ENCODE measurements around the gene NAPB.

The NAPB gene

GRCh38 chr20:23390091-23390774, 31.1 kb downstream of the NAPB start:
- H3K4me3 ChIP-seq (ENCODE audit: low read length): no peak overlapping the region
- H3K27me3 ChIP-seq (ENCODE audit: insufficient read depth, low read length): no peaks in the 10 kb centered on the region
- H3K36me3 ChIP-seq (ENCODE audit: insufficient read depth, low read length): peaks cover 36% of the 10 kb centered on the region
- H3K4me1 ChIP-seq (ENCODE audit: insufficient read depth, low read length): no peaks in the 10 kb centered on the region
- H2AFZ ChIP-seq (ENCODE audit: low read depth, low read length): no peak overlapping the region
- peaks cover 4% of the 10 kb centered on the region for H3K9me3 ChIP-seq (ENCODE audit: low read length)

GRCh38 chr20:23387118-23387443, 34.2 kb downstream of the NAPB start:
- no peak overlapping the region for H3K4me3 ChIP-seq (ENCODE audit: low read length)
- H3K4me1 ChIP-seq (ENCODE audit: insufficient read depth, low read length): no peaks in the 10 kb centered on the region
- peaks cover 4% of the 10 kb centered on the region for H3K9me3 ChIP-seq (ENCODE audit: low read length)
- peaks cover 19% of the 10 kb centered on the region for H3K36me3 ChIP-seq (ENCODE audit: insufficient read depth, low read length)
- no peaks in the 10 kb centered on the region for H3K27me3 ChIP-seq (ENCODE audit: insufficient read depth, low read length)
- H2AFZ ChIP-seq (ENCODE audit: low read depth, low read length): no peak overlapping the region

- Histone ChIP-seq H3K4me3 (ENCODE audit: low read length) (no peak overlapping the region), H2AFZ (ENCODE audit: low read depth, low read length) (no peak overlapping the region), H3K4me1 (ENCODE audit: insufficient read depth, low read length) (no peaks in the 10 kb centered on the region), H3K27me3 (ENCODE audit: insufficient read depth, low read length) (no peaks in the 10 kb centered on the region), H3K36me3 (ENCODE audit: insufficient read depth, low read length) (peaks cover 17% of the 10 kb centered on the region), H3K9me3 (ENCODE audit: low read length) (peaks cover 4% of the 10 kb centered on the region)
These were observed 34.8 kb downstream of the NAPB start for GRCh38 chr20:23386304-23387117.

- Histone ChIP-seq H3K4me3 (ENCODE audit: low read length) (no peak overlapping the region), H3K9me3 (ENCODE audit: low read length) (no peaks in the 10 kb centered on the region), H3K36me3 (ENCODE audit: insufficient read depth, low read length) (peaks cover 24% of the 10 kb centered on the region), H3K27me3 (ENCODE audit: insufficient read depth, low read length) (no peaks in the 10 kb centered on the region), H2AFZ (ENCODE audit: low read depth, low read length) (no peak overlapping the region), H3K4me1 (ENCODE audit: insufficient read depth, low read length) (no peaks in the 10 kb centered on the region)
These were observed 39.4 kb downstream of the NAPB start for GRCh38 chr20:23381876-23382275.

GRCh38 chr20:23379772-23380171, 41.5 kb downstream of the NAPB start:
- no peaks in the 10 kb centered on the region for H3K4me1 ChIP-seq (ENCODE audit: insufficient read depth, low read length)
- no peak overlapping the region for H2AFZ ChIP-seq (ENCODE audit: low read depth, low read length)
- H3K4me3 ChIP-seq (ENCODE audit: low read length): no peak overlapping the region
- peaks cover 5% of the 10 kb centered on the region for H3K9me3 ChIP-seq (ENCODE audit: low read length)
- no peaks in the 10 kb centered on the region for H3K27me3 ChIP-seq (ENCODE audit: insufficient read depth, low read length)
- peaks cover 40% of the 10 kb centered on the region for H3K36me3 ChIP-seq (ENCODE audit: insufficient read depth, low read length)

GRCh38 chr20:23375827-23376226, 45.5 kb downstream of the NAPB start:
- H3K36me3 ChIP-seq (ENCODE audit: insufficient read depth, low read length): peaks cover 69% of the 10 kb centered on the region
- no peaks in the 10 kb centered on the region for H3K27me3 ChIP-seq (ENCODE audit: insufficient read depth, low read length)
- no peaks in the 10 kb centered on the region for H3K4me1 ChIP-seq (ENCODE audit: insufficient read depth, low read length)
- no peak overlapping the region for H3K4me3 ChIP-seq (ENCODE audit: low read length)
- peaks cover 13% of the 10 kb centered on the region for H3K9me3 ChIP-seq (ENCODE audit: low read length)
- no peak overlapping the region for H2AFZ ChIP-seq (ENCODE audit: low read depth, low read length)

- Histone ChIP-seq H2AFZ (ENCODE audit: low read depth, low read length) (no peak overlapping the region), H3K9me3 (ENCODE audit: low read length) (peaks cover 13% of the 10 kb centered on the region), H3K4me3 (ENCODE audit: low read length) (no peak overlapping the region), H3K4me1 (ENCODE audit: insufficient read depth, low read length) (no peaks in the 10 kb centered on the region), H3K27me3 (ENCODE audit: insufficient read depth, low read length) (no peaks in the 10 kb centered on the region), H3K36me3 (ENCODE audit: insufficient read depth, low read length) (peaks cover 74% of the 10 kb centered on the region)
These were observed 46.8 kb downstream of the NAPB start for GRCh38 chr20:23374441-23374840.

- Histone ChIP-seq H3K4me3 (ENCODE audit: low read length) (no peak overlapping the region), H3K9me3 (ENCODE audit: low read length) (peaks cover 13% of the 10 kb centered on the region), H3K27me3 (ENCODE audit: insufficient read depth, low read length) (no peaks in the 10 kb centered on the region), H3K36me3 (ENCODE audit: insufficient read depth, low read length) (peaks cover 84% of the 10 kb centered on the region), H3K4me1 (ENCODE audit: insufficient read depth, low read length) (peaks cover 8% of the 10 kb centered on the region), H2AFZ (ENCODE audit: low read depth, low read length) (no peak overlapping the region)
These were observed 49.8 kb downstream of the NAPB start for GRCh38 chr20:23371496-23371895.

GRCh38 chr20:23370873-23371272, 50.4 kb downstream of the NAPB start:
- Histone ChIP-seq H3K9me3 (ENCODE audit: low read length) (peaks cover 13% of the 10 kb centered on the region), H3K4me3 (ENCODE audit: low read length) (no peak overlapping the region), H3K27me3 (ENCODE audit: insufficient read depth, low read length) (no peaks in the 10 kb centered on the region), H2AFZ (ENCODE audit: low read depth, low read length) (no peak overlapping the region), H3K4me1 (ENCODE audit: insufficient read depth, low read length) (peaks cover 8% of the 10 kb centered on the region), H3K36me3 (ENCODE audit: insufficient read depth, low read length) (peaks cover 82% of the 10 kb centered on the region)

GRCh38 chr20:23370274-23370673, 51.0 kb downstream of the NAPB start:
- Histone ChIP-seq H3K9me3 (ENCODE audit: low read length) (peaks cover 11% of the 10 kb centered on the region), H3K27me3 (ENCODE audit: insufficient read depth, low read length) (no peaks in the 10 kb centered on the region), H3K4me3 (ENCODE audit: low read length) (no peak overlapping the region), H3K4me1 (ENCODE audit: insufficient read depth, low read length) (peaks cover 8% of the 10 kb centered on the region), H2AFZ (ENCODE audit: low read depth, low read length) (no peak overlapping the region), H3K36me3 (ENCODE audit: insufficient read depth, low read length) (peaks cover 83% of the 10 kb centered on the region)

GRCh38 chr20:23369072-23369823, 52.0 kb downstream of the NAPB start:
- Histone ChIP-seq H3K27me3 (ENCODE audit: insufficient read depth, low read length) (no peaks in the 10 kb centered on the region), H3K9me3 (ENCODE audit: low read length) (peaks cover 13% of the 10 kb centered on the region), H3K4me1 (ENCODE audit: insufficient read depth, low read length) (peaks cover 8% of the 10 kb centered on the region), H3K4me3 (ENCODE audit: low read length) (no peak overlapping the region), H3K36me3 (ENCODE audit: insufficient read depth, low read length) (peaks cover 87% of the 10 kb centered on the region), H2AFZ (ENCODE audit: low read depth, low read length) (no peak overlapping the region)

GRCh38 chr20:23368316-23369071, 52.8 kb downstream of the NAPB start:
- Histone ChIP-seq H2AFZ (ENCODE audit: low read depth, low read length) (no peak overlapping the region), H3K9me3 (ENCODE audit: low read length) (peaks cover 8% of the 10 kb centered on the region), H3K27me3 (ENCODE audit: insufficient read depth, low read length) (no peaks in the 10 kb centered on the region), H3K4me3 (ENCODE audit: low read length) (no peak overlapping the region), H3K36me3 (ENCODE audit: insufficient read depth, low read length) (peaks cover 82% of the 10 kb centered on the region), H3K4me1 (ENCODE audit: insufficient read depth, low read length) (peaks cover 9% of the 10 kb centered on the region)

Measured in neuron (in vitro differentiated cells).